Stimulated activated CD8-positive, alpha-beta memory T cell treated with anti-CD3 and anti-CD28 coated beads, Interleukin-2, amount 100 ng/mL, for 1 hour (primary cell): ENCODE data around the gene SLC25A6.
"Not testable (repeated sequence)": the region's sequence is repeated elsewhere in the genome, so short reads cannot be mapped to it uniquely, and the experiment has no call there.

Source experiments
- DNase-seq, 2 donors: peaks; one replicate each; pipeline ENCODE4 v3.0.0-alpha.2; 2020; ENCODE audit warnings: low read depth in 2 of 2

Gene SLC25A6

GRCh38 chrX:1354036-1355019 is 37.6 kb downstream of the SLC25A6 start:
- DNase-seq = no peak

GRCh38 chrX:1351981-1352714 is 39.8 kb downstream of the SLC25A6 start:
- DNase-seq = no peak

- DNase-seq = not testable (repeated sequence)
Observed at GRCh38 chrX:1349606-1350005, 42.3 kb downstream of the SLC25A6 start.

- no peak for DNase-seq
Observed at GRCh38 chrX:1341545-1342184, 50.2 kb downstream of the SLC25A6 start.

GRCh38 chrX:1336948-1337779 is 54.7 kb downstream of the SLC25A6 start:
- no peak for DNase-seq

- no peak for DNase-seq
Observed at GRCh38 chrX:1336331-1336943, 55.5 kb downstream of the SLC25A6 start, which contains the start of gene IL3RA. TSS of gene IL3RA (plus strand) at chrX:1336785. CDS start at chrX:1341766, 4,981 bp downstream.
